HG02798 (cell line): Measurements from ENCODE around the gene GANAB.
"Not testable (repeated sequence)": the region's sequence is repeated elsewhere in the genome, so short reads cannot be mapped to it uniquely, and the experiment has no call there.

Experiments used
- ATAC-seq: cut with Tn5 transposase; IDR thresholded peaks from one replicate; pipeline ENCODE4 v1.9.1; 2021; ENCODE audit warnings: mild to moderate bottlenecking; ENCODE audit not compliant: unreplicated experiment, poor library complexity

The GANAB gene

GRCh38 chr11:62603072-62603408 lies 43.4 kb downstream of the GANAB start:
- ATAC-seq = no peak

- ATAC-seq = peak; percentile 1
Measured at GRCh38 chr11:62602141-62603071, 44.0 kb downstream of the GANAB start.

DNA sequence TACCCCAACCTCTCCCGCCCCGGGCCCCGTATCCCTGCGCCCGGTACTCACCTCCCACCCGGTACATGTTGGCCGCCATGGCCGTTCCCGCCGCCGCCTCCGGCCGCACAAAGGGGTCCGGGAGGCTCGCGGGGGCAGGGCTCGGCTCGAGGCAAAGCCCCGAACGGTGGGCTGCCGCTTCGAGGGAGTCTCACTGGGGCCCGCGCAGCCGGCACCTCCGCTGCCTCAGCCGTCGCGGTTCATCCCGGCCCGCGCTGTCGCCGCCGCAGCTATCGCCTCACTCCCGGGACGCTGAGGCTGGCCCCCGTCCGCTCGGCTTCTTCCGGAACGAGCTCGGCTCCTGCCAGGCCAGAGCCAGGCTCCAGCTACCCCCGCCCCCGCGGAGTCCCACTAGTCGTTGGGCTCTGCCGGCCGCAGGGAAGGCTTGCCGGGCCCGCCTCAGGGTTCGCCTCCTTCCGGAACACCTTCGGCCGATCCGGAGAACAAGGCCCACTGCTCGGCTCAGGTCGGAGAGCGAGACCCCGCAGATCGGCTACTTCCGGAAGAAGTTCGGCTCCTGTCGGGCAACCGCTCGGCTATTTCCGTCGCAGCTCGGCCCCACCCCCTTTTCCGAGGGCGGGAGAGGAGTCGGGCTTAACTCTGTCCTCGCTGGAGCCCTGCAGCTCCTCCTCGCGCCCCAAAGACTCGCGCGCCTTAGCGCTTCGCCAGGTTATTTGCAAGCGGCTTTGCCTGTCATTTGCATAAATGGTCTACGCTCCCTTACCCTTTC lies 44.9 kb downstream of the GANAB start, which contains the start of gene MTA2:
Gene MTA2 (minus strand): TSS at position 494 of the 769 bp plus-strand sequence. CDS start 415 bp downstream, at position 79.
- peak; percentile 80 for ATAC-seq

- ATAC-seq = no peak
Measured at GRCh38 chr11:62601122-62601371, 45.4 kb downstream of the GANAB start.

DNA sequence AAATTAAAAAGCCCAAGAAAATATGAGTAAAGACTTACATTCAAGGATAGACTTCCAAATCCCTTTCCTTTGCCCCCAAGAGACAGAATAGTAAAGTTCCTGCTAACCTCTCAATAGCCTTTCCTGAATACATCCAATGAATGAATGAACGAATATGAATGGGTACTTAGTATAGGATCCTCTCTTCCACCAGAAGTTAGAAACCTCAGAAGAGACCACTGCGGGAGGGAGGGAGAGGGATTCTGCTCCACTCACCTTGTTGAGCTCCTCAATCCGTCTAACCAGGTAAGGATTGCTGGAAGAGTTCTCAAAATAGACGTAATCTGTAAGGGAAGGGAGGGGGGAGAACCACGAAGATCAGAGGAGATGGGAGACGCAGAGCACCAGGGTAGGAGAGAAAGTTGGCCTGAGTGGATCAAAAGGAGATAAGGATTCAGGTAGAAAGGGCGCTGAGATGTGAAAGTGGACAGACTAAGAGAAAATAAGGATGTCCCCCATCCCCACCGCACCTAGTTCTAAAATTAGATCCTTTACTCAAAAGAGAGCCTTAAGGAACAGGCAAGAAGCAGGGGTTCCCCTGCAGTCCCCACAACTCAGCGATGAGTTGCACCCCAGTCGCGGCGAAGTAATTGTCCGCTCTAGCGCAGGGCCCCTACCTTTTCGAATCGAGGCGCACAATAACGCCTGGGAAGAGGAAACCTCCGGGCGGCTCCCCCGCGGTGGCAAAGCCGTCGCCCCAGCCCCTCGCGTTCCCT lies 45.9 kb downstream of the GANAB start:
- no peak for ATAC-seq

DNA sequence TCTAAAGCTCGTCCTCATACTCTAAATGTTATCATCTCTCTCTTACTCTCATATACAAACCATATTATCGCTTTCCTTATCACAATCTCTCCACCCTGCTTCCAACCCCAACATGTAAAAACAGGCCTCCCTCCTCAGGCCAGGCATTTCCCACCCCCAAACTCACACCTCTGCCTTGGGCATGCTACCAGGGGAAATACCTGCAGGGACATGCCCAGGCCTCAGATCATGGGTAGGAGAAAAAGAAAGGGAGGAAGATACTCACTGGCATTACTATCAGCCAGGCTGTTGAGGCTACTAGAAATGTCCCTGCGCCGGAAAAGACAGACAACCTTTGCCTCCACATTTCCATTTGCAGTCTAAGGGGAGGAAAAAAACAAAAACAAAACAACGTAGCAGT lies 46.5 kb downstream of the GANAB start:
- no peak for ATAC-seq

- ATAC-seq = peak; percentile 61
Measured at GRCh38 chr11:62599069-62599696, 47.2 kb downstream of the GANAB start.

DNA sequence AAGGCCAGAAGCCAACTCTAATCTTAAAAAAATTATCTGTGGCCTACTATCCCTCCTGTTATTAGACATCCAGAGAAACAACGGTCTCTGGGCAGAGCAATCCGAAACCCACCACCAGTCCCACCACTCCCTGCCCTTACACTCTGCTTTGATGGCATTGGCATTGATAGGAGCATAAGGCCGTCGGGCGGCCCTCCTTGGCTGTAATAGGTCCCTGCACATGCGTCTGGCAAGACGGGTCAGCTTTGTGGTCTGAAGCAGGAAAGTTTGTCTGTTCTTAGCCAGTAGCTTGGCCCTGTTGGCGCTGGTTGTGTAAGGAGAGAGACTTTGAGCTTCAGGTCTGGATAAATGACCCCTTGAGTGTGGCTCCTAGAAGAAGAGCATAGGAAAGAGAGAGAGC lies 51.3 kb downstream of the GANAB start:
- no peak for ATAC-seq

DNA sequence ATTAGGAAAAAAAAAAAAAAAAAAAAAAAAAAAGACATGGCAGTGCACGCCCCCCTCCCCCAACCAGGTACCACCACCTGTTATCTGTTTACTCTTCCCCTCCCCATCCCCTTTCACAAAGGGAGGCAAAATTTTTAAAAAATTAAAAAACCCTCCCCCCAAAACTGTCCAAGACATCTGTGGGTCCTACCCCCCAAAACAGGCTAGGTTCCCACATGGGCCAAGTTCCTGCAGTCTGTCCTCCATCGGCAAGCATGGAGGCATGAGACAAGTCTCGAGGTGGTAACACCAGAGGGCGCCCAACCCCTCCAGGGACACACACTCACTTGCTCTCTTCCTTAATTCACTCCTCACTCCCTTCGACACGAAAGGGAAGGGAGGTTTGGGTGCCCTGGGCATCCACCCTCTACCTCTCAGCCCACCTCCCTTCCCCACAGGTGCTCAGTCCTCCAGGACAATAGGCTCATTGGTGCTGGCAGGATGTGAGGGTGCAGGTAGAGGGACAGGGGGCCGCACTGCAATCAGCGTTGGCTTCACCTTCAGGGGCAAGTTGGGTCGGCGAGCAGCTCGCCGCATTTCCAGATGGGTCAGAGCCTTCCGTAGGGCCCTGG lies 52.9 kb downstream of the GANAB start:
- no peak for ATAC-seq

DNA sequence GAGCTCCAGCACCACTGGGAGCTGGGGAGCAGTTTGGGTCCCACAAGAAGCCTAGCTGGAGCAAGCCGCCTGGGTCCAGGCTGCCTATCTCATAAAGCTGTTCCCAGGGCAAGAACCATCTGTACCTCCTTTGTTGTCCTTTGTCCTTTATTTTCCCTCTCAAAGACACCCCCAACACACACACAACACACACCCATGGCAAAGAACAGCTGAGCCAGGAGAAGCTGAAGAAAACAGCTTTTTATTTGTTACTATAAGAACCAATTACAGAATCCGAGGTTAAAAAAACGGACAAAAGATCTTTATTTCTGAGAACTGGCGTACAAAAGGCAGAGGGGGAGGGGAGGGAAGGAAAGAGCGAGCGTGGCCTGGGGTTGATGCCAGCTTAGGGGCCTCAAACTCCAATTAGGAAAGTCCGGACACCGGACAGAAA lies 53.4 kb downstream of the GANAB start:
- no peak for ATAC-seq

DNA sequence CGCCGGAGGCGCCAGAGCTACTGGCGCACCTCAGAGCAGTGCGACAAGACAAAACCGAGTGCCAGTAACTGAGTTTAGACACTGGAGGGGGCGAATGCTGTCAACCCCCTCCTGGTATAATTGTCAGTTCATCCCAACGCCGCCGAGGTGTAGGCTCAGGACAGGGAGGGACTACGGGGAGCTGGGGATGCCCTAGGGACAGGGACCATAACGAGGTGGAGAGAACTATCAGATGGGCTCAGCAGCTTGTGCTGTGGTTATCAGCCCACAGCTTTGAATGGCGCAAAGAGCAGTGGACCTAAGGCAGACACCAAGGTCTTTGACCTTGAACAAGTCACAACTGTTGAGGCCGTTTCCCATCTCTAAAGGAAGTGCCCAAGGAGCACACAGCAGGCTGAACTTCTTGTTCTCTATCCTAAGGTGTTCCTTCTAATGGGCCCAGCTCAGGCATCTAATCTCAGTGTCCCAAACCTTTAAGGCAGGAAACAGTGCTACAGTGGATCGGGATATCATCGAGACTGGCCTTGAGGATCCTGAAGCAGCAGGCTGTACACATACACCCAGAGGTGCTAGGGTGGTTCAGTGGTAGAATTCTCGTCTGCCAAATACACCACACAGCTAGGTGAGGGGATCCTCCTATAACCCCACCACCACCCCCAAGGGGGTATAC lies 54.1 kb downstream of the GANAB start:
- no peak for ATAC-seq

- ATAC-seq = peak; percentile 92
Measured at GRCh38 chr11:62591448-62592145, 54.8 kb downstream of the GANAB start, which contains the start of gene TUT1. Gene TUT1, minus strand, starts transcription at chr11:62591523. Its CDS starts 38 bp downstream, at chr11:62591485.

DNA sequence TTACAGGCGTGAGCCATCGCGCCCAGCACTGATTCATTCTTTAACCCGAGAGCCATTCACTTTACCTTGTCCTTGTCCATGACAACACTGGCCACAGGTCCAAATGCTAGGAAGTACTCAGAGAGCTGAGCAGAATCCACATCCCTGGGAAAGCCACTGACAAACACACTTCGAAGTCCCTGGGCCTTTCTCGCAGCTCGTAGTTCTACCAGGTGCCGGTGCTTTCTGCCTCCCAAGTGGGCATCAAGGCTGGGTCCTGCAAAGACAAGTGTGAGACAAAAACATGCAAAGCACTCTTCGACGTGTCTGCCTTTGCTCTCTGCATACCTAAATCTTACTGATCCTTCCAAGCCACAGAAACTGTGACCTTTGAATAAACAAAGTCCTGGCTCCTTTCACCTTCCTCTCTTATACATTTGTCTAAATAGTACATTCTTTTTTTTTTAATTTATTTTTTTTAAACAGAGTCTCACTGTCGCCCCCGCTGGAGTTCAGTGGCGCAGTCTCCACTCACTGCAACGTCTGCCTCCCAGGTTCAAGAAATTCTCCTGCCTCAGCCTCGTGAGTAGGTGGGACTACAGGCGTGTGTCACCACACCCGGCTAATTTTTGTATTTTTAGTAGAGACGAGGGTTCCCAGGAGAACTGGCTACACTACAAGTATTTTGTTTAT lies 57.3 kb downstream of the GANAB start:
- no peak for ATAC-seq

DNA sequence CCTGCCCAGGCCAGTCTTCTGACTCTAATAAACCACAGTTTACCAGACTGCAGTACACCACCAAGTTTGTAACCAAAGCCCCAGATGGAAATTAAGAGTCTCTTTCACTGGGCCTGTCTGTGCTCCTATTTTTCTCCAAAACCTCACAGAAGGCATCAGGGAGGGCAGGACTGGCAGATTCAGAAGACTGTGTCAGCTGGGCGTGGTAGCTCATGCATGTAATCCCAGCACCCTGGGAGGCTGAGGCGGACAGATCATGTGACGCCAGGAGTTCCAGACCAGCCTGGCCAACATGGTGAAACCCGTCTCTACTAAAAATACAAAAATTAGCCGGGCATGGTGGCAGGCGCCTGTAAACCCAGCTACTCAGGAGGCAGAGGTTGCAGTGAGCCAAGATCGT lies 61.1 kb downstream of the GANAB start:
- not testable (repeated sequence) for ATAC-seq

DNA sequence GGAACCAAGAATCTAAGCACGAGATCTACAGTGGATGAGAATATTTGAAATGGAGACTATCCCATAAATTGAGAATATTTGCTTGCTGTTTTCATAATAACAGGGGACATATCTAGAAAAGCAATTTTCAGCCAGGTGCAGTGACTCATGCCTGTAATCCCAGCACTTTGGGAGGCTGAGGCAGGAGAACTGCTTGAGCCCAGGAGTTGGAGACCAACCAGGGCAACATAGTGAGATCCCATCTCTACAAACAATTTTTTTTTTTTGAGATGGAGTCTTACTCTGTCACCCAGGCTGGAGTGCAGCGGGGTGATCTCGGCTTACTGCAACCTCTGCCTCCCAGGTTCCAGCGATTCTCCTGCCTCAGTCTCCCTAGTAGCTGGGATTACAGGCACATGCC lies 64.7 kb downstream of the GANAB start:
- ATAC-seq = not testable (repeated sequence)

GRCh38 chr11:62580959-62581715 lies 65.3 kb downstream of the GANAB start:
- no peak for ATAC-seq

DNA sequence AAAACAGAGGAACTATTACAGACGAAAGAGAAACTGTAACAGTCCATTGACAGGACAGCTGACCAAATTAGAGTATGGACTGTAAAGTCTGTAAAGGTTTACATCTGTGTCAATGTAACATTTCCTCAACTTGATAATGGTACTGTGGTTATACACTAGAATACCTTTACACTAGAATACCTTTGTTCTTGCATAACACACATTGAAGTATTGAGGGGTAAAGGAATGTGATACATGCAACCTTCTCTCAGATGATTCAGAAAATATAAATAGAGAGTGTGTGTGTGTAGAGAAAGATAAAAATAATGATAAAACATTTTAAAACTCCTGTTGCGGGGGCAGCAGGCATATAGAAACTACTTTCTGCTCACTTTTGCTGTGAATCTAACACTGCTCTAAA lies 67.2 kb downstream of the GANAB start:
- ATAC-seq = no peak

- ATAC-seq = no peak
Measured at GRCh38 chr11:62578541-62578940, 67.9 kb downstream of the GANAB start.
